ENCODE measurements around the gene EIF1.

DNA sequence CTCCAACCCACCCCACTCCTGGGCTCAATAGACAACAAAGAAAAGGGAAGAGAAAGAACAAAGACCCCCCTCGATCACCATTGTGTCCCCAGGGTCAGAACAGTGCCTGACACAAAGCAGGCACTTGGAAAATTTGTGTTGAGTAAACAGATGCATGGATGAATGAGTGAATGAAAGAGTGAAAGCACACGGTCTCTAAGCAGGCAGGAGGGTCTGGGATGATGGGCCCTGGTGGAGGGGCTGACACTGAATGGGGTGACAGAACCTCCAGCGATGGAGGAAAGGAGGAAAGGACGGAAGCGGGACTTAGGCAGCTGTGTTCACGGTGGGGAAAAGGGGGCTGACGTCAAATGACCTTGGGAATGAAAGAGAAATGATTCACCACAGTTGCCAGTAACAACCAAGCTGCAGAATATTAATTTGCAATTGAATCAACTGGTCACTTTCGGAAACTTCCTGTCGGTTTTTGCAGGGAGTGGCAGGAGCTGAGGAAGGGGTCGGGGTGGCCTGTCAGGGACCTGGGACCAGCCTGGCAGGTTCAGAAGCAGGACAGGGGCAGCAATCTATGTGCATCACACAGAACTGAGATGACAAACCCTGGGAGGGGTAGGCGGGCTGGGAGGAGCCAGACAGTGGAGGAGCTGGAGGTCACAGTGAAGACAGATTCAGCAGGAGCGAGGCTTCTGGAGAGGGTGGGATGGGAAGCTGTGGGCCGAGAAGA is 16.7 kb downstream of the EIF1 start:
- no peak for TF ChIP-seq CTCF (IDR thresholded peaks at IDR 0.05; ENCODE audit: low read depth, low read length, poor library complexity, severe bottlenecking)
- TF ChIP-seq EZH2phosphoT487 (IDR thresholded peaks at IDR 0.05; ENCODE audit: borderline replicate concordance, low read length), result no peak
